SU-DHL-6 (cell line): Measurements from ENCODE around the gene B4GALT3.

ENCODE experiments used
- H2AFZ ChIP-seq: fragments of 200-600 bp; sonication (generic); 2 replicates; pipeline ENCODE4 v1.6.1; 2014; ENCODE audit warnings: low read depth, mild to moderate bottlenecking, moderate library complexity, mixed read lengths, antibody characterized with exemption, low read length; ENCODE audit not compliant: severe bottlenecking
- H3F3A ChIP-seq: fragments of 200-600 bp; shearing (Covaris generic); 2 replicates; pipeline ENCODE4 v1.6.0; 2016; ENCODE audit warnings: antibody characterized with exemption, mild to moderate bottlenecking; ENCODE audit not compliant: insufficient read depth
- H3K27ac ChIP-seq: fragments of 200-600 bp; sonication (generic); 2 replicates; pipeline ENCODE4 v1.5.1; 2016; ENCODE audit warnings: low read depth, mild to moderate bottlenecking, low read length, moderate library complexity, mixed read lengths
- H3K27me3 ChIP-seq: fragments of 200-600 bp; sonication (generic), shearing (Covaris generic); 2 replicates; pipeline ENCODE4 v1.6.0; 2014; ENCODE audit warnings: mild to moderate bottlenecking, low read length
- H3K36me3 ChIP-seq: fragments of 200-600 bp; sonication (generic); 2 replicates; pipeline ENCODE4 v1.6.1; 2014; ENCODE audit warnings: mild to moderate bottlenecking, low read length, mixed read lengths
- H3K4me2 ChIP-seq: fragments of 300-600, 200-600 bp; shearing (Covaris generic), sonication (generic); 2 replicates; pipeline ENCODE4 v1.6.0; 2014; ENCODE audit warnings: low read length, low read depth, mild to moderate bottlenecking; ENCODE audit not compliant: poor library complexity, severe bottlenecking
- H3K4me3 ChIP-seq: fragments of 200-600 bp; sonication (generic); 2 replicates; pipeline ENCODE4 v1.5.1; 2014; ENCODE audit warnings: antibody characterized with exemption, low read length, mild to moderate bottlenecking, mixed read lengths; ENCODE audit not compliant: insufficient read depth, poor library complexity, severe bottlenecking
- H3K79me2 ChIP-seq: fragments of 200-600 bp; sonication (generic); 2 replicates; pipeline ENCODE4 v1.6.1; 2014; ENCODE audit warnings: mild to moderate bottlenecking, low read length, moderate library complexity; ENCODE audit not compliant: insufficient read depth
- H3K9ac ChIP-seq: fragments of 200-600 bp; sonication (generic); 2 replicates; pipeline ENCODE4 v1.7.0; 2014; ENCODE audit warnings: mild to moderate bottlenecking, low read length
- H3K9me2 ChIP-seq: fragments of 200-600 bp; sonication (generic); replicated peaks from 2 replicates; pipeline ENCODE4 v1.6.1; 2014; ENCODE audit warnings: low read length; ENCODE audit not compliant: insufficient read depth
- H3K9me3 ChIP-seq: fragments of 200-600 bp; sonication (generic); 2 replicates; pipeline ENCODE4 v1.6.1; 2014; ENCODE audit warnings: low read length, mixed read lengths; ENCODE audit not compliant: insufficient read depth
- H4K20me1 ChIP-seq: fragments of 200-600 bp; sonication (generic); 2 replicates; pipeline ENCODE4 v1.6.1; 2014; ENCODE audit warnings: low read depth, mild to moderate bottlenecking, antibody characterized with exemption, low read length, moderate library complexity, mixed read lengths
- EZH2phosphoT487 ChIP-seq: fragments of 200-600 bp; sonication (generic), shearing (Covaris generic); conservative IDR thresholded peaks from 2 replicates; pipeline ENCODE4 v1.6.1; 2018; ENCODE audit warnings: mild to moderate bottlenecking, antibody characterized with exemption, low read length, moderate library complexity, mixed read lengths
- TF ChIP-seq, protein P1 (sequence below): fragments of 200-600 bp; sonication (generic); IDR thresholded peaks from one replicate; pipeline ENCODE4 v1.5.1; 2017; ENCODE audit warnings: antibody characterized with exemption, mild to moderate bottlenecking, low read length, moderate library complexity; ENCODE audit not compliant: insufficient read depth, poor library complexity, severe bottlenecking

B4GALT3 gene

DNA sequence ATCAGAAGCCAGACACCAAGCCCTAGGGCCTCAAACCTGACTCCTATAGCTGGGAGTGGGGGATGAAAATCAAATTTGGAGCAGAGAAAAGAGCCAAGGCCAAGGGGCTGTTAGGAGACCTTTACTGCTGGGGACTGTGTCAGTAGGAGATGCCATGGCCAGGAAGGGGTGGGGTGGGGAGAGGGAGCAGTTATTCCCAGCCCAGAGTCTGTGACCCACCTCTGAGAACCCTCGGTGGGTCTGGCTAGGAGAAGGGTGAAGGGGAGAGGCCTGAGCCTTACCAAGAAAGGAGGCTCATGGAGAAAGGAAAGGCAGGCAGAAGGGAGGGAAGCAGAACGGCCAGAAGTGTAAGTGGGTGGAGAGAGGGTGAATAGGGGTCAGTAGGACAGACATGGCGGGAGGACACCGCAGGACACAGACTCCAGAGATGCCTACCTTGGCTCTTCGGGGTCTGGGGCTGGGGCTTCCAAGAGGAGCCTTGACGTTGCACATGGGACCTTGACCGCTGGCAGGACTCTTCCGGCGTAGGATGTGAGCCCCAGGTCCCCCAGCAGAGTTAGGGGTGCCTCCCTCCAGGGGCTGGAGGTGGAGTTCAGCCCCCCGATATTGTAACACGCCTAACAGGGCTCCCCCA is 20.4 kb upstream of the B4GALT3 start:
- no peak overlapping the region for H3K4me2 ChIP-seq
- H3K9me3 ChIP-seq, result no peaks in the 10 kb centered on the region
- no peaks in the 10 kb centered on the region for H3K9me2 ChIP-seq
- no peaks in the 10 kb centered on the region for H3K27me3 ChIP-seq
- H3K9ac ChIP-seq, result no peak overlapping the region
- H2AFZ ChIP-seq, result no peak overlapping the region
- H3K36me3 ChIP-seq, result no peaks in the 10 kb centered on the region
- no peak overlapping the region for H3K4me3 ChIP-seq
- TF ChIP-seq EZH2phosphoT487, result no peak
- TF ChIP-seq, protein P1, sequence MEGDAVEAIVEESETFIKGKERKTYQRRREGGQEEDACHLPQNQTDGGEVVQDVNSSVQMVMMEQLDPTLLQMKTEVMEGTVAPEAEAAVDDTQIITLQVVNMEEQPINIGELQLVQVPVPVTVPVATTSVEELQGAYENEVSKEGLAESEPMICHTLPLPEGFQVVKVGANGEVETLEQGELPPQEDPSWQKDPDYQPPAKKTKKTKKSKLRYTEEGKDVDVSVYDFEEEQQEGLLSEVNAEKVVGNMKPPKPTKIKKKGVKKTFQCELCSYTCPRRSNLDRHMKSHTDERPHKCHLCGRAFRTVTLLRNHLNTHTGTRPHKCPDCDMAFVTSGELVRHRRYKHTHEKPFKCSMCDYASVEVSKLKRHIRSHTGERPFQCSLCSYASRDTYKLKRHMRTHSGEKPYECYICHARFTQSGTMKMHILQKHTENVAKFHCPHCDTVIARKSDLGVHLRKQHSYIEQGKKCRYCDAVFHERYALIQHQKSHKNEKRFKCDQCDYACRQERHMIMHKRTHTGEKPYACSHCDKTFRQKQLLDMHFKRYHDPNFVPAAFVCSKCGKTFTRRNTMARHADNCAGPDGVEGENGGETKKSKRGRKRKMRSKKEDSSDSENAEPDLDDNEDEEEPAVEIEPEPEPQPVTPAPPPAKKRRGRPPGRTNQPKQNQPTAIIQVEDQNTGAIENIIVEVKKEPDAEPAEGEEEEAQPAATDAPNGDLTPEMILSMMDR, result no peak
- H3F3A ChIP-seq, result no peaks in the 10 kb centered on the region
- peaks cover 4% of the 10 kb centered on the region for H3K79me2 ChIP-seq
- no peaks in the 10 kb centered on the region for H4K20me1 ChIP-seq
- no peak overlapping the region for H3K27ac ChIP-seq

DNA sequence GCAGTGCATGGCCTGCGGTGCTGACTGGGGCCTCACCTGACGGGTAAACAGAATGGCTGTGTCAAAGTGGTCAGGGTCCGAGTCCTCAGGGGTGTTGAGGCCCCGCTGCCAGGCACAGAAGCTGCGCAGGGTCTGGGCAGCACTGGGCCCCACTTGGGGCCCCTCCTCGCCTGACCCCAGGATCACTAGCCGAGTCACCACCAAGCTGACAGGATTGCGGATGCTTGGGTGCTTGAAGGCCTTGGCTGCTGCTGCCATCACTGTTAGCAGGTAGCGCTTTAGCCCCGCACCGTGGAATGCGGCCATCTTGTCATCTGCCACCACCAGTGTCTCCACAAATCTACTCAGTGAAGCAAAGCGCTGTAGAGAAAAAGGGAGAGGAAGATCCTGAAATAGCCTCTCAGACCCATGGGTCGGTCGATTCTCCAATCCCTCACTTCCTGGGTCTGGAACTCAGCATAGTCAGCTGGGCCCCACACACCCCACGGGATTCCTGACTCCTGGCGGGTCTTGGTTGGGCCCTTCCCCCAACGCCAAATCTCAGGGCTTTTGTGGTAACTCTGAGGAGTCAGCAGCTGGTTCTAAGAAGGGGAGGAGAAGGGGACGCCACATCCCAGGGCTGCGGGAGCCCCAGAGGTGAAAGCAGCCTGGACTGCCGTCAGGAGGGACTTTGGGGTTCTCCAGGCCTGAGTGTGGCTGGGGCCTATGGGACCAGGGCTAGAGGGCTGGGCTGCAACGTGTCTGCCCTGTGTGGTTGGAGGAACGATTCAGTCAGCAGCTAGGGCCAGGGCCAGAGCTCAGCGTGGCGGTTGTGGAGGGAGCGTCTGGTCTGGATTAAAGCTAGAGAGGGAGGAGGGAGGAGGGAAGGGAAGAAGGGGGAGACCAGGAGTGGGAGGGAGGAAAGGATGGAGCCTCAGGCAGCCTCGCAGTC is 19.5 kb upstream of the B4GALT3 start:
- Histone ChIP-seq H3K27me3 (no peaks in the 10 kb centered on the region), H2AFZ (no peak overlapping the region), H4K20me1 (no peaks in the 10 kb centered on the region), H3K9me2 (no peaks in the 10 kb centered on the region), H3K79me2 (no peaks in the 10 kb centered on the region), H3K36me3 (no peaks in the 10 kb centered on the region), H3K4me2 (no peak overlapping the region), H3K4me3 (no peak overlapping the region), H3K9ac (no peak overlapping the region), H3K27ac (no peak overlapping the region), H3F3A (no peaks in the 10 kb centered on the region), H3K9me3 (no peaks in the 10 kb centered on the region)
- TF ChIP-seq, protein P1, result no peak
- no peak for TF ChIP-seq EZH2phosphoT487

DNA sequence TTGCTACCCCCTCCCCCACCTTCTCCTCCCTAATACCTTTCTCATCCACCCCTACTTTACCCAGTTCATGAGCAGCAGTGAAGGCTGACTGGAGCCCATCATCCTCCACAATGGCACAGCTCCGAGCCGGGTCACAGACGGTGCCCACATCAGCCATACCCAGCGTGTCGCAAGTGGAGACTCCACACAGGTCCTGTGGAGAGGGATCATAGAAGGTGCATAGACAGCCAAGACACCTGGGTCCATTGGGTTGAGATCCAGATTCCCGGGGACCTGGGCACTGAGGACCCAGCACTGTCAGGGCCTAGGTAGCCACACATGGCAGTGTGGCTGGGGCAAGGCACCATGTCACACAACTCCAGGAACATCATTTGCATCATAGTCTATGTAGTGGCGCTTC is 18.8 kb upstream of the B4GALT3 start:
- Histone ChIP-seq H3K36me3 (no peaks in the 10 kb centered on the region), H4K20me1 (no peaks in the 10 kb centered on the region), H3K4me3 (no peak overlapping the region), H2AFZ (no peak overlapping the region), H3K9me2 (no peaks in the 10 kb centered on the region), H3K27ac (no peak overlapping the region), H3K9ac (no peak overlapping the region), H3K4me2 (no peak overlapping the region), H3F3A (no peaks in the 10 kb centered on the region), H3K9me3 (no peaks in the 10 kb centered on the region), H3K79me2 (no peaks in the 10 kb centered on the region), H3K27me3 (no peaks in the 10 kb centered on the region)
- TF ChIP-seq, protein P1, result no peak
- TF ChIP-seq EZH2phosphoT487, result no peak
